Measurements from ENCODE around the gene RADIL.

GRCh38 chr7:4873071-4873944, 10.2 kb downstream of the RADIL start:
- TF ChIP-seq CTCF (IDR thresholded peaks at IDR 0.05) (no peak), POLR2A (IDR thresholded peaks at IDR 0.05) (no peak), EP300 (IDR thresholded peaks at IDR 0.05) (no peak), POLR2AphosphoS5 (IDR thresholded peaks at IDR 0.05) (no peak)
